ENCODE measurements around the gene SLC7A5. TPM values are rescaled to one million over a fixed set of nuclear protein-coding genes. Genes with fewer than 3 reads are reported as not detected.

SLC7A5 gene
- polyA plus RNA-seq, 2 of the 4 experiments (the other 2 are of a cell fraction) = 265 to 972 TPM

- ChIA-PET CTCF (interaction anchor here (0.6 to 14.7 kb wide), 6 partner anchors 9 to 69 kb away, joined by 4 to 140 read pairs (median 4); no protein-coding TSS in a partner anchor), POLR2A (no interaction called here)
- TF ChIP-seq, protein P1, sequence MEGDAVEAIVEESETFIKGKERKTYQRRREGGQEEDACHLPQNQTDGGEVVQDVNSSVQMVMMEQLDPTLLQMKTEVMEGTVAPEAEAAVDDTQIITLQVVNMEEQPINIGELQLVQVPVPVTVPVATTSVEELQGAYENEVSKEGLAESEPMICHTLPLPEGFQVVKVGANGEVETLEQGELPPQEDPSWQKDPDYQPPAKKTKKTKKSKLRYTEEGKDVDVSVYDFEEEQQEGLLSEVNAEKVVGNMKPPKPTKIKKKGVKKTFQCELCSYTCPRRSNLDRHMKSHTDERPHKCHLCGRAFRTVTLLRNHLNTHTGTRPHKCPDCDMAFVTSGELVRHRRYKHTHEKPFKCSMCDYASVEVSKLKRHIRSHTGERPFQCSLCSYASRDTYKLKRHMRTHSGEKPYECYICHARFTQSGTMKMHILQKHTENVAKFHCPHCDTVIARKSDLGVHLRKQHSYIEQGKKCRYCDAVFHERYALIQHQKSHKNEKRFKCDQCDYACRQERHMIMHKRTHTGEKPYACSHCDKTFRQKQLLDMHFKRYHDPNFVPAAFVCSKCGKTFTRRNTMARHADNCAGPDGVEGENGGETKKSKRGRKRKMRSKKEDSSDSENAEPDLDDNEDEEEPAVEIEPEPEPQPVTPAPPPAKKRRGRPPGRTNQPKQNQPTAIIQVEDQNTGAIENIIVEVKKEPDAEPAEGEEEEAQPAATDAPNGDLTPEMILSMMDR (IDR thresholded peaks at IDR 0.05) = no peak
- TF ChIP-seq TP53 (CRISPR knock-in tag; IDR thresholded peaks at IDR 0.05) (no peak), JUN (IDR thresholded peaks at IDR 0.05) (no peak), TFCP2L1 (CRISPR knock-in tag; IDR thresholded peaks at IDR 0.05) (no peak), FOXS1 (CRISPR knock-in tag; IDR thresholded peaks at IDR 0.05) (no peak), ELK1 (IDR thresholded peaks at IDR 0.05; ENCODE audit: low read depth, low read length) (no peak), HOXB5 (CRISPR knock-in tag; IDR thresholded peaks at IDR 0.05) (no peak), MAZ (IDR thresholded peaks at IDR 0.05; ENCODE audit: borderline replicate concordance, low read depth, low read length) (no peak), HOXB13 (CRISPR knock-in tag; IDR thresholded peaks at IDR 0.05; ENCODE audit: low read depth) (no peak), CEBPB (IDR thresholded peaks at IDR 0.05) (no peak), EHF (CRISPR knock-in tag; IDR thresholded peaks at IDR 0.05) (no peak), HDAC2 (IDR thresholded peaks at IDR 0.05) (no peak), CHD4 (IDR thresholded peaks at IDR 0.05; ENCODE audit: borderline replicate concordance) (no peak), SREBF2 (IDR thresholded peaks at IDR 0.05) (no peak), EHMT2 (IDR thresholded peaks at IDR 0.05; ENCODE audit: low read depth) (no peak), JUNB (IDR thresholded peaks at IDR 0.05) (no peak), KDM1A (IDR thresholded peaks at IDR 0.05; ENCODE audit: low read depth) (no peak), ZC3H11A (IDR thresholded peaks at IDR 0.05) (no peak), ESRRA (IDR thresholded peaks at IDR 0.05; ENCODE audit: borderline replicate concordance, low read length) (no peak)
- WGBS (ENCODE audit: missing lambda C conversion rate) = 94% methylated on average over 16 of the region's 16 CpGs
- H3K27ac ChIP-seq = peak overlapping the region; percentile 42 to 65; a peak in 5 of 6 replicates
- H3K4me3 ChIP-seq = no peak overlapping the region
- no peak for ATAC-seq
- no peak overlapping the region for H3K4me2 ChIP-seq
- 0 out of 3 replicates have a peak, but pooled peaks cover 2% of the 10 kb centered on the region for H3K9me3 ChIP-seq
- no peak for FAIRE-seq
- DNase-seq (ENCODE audit: low read depth in 1 of 2, low spot score in 1 of 2) = no peak
- H3K4me1 ChIP-seq = peaks cover 27% of the 10 kb centered on the region
Observed at GRCh38 chr16:87801679-87802259, 67.5 kb downstream of the SLC7A5 start.

GRCh38 chr16:87800497-87800896 is 68.8 kb downstream of the SLC7A5 start:
- Histone ChIP-seq H3K9me3 (0 out of 3 replicates have a peak, but pooled peaks cover 2% of the 10 kb centered on the region), H3K4me1 (peaks cover 14% of the 10 kb centered on the region), H3K4me2 (no peak overlapping the region), H3K27ac (peak overlapping the region in 1 of 2 experiments; percentile 56; a peak in 3 of 6 replicates), H3K4me3 (no peak overlapping the region)
- no peak for DNase-seq (ENCODE audit: low read depth in 1 of 2, low spot score in 1 of 2)
- no peak for FAIRE-seq
- ChIA-PET CTCF (interaction anchor here (1.6 to 14.7 kb wide), 2 partner anchors 15 to 20 kb away, joined by 4 to 140 read pairs; no protein-coding TSS in a partner anchor), POLR2A (no interaction called here)
- 88% methylated on average over 6 of the region's 6 CpGs for WGBS (ENCODE audit: missing lambda C conversion rate)
- ATAC-seq = no peak
- TF ChIP-seq ESRRA (IDR thresholded peaks at IDR 0.05; ENCODE audit: borderline replicate concordance, low read length) = no peak
- TF ChIP-seq FOSB (CRISPR knock-in tag; IDR thresholded peaks at IDR 0.05) = no peak
- no peak for TF ChIP-seq E2F6 (IDR thresholded peaks at IDR 0.05; ENCODE audit: borderline replicate concordance, low read depth)

All from A549 (cell line).